HS-5 (cell line): ENCODE results near the gene RNASE2.
"Not testable (repeated sequence)": the region's sequence is repeated elsewhere in the genome, so short reads cannot be mapped to it uniquely, and the experiment has no call there.

Source experiments
- DNase-seq: peaks from one replicate; pipeline ENCODE4 v3.0.0-alpha.2; 2012; ENCODE audit warnings: low read depth

Gene RNASE2

GRCh38 chr14:20982646-20983369, 27.5 kb downstream of the RNASE2 start:
- DNase-seq: no peak

- not testable (repeated sequence) for DNase-seq
Observed at GRCh38 chr14:20985650-20986049, 30.4 kb downstream of the RNASE2 start.

- DNase-seq: peak; percentile 82
Observed at GRCh38 chr14:20986811-20987210, 31.5 kb downstream of the RNASE2 start.

GRCh38 chr14:20988717-20989470, 33.6 kb downstream of the RNASE2 start:
- no peak for DNase-seq

GRCh38 chr14:20989471-20989786, 34.1 kb downstream of the RNASE2 start:
- DNase-seq: no peak

GRCh38 chr14:20989787-20990600, 34.7 kb downstream of the RNASE2 start, which contains the start of gene METTL17:
Gene METTL17 (plus strand): TSS chr14:20989980. CDS start chr14:20990003, 23 bp downstream.
- peak; percentile 89 for DNase-seq

GRCh38 chr14:20996521-20996920, 41.2 kb downstream of the RNASE2 start:
- no peak for DNase-seq

- DNase-seq: no peak
Observed at GRCh38 chr14:20997115-20997514, 41.8 kb downstream of the RNASE2 start.

GRCh38 chr14:20997564-20997963, 42.3 kb downstream of the RNASE2 start:
- DNase-seq: no peak

GRCh38 chr14:20998139-20998538, 42.9 kb downstream of the RNASE2 start:
- no peak for DNase-seq

GRCh38 chr14:20998674-20999366, 43.5 kb downstream of the RNASE2 start, which contains the start of gene SLC39A2:
Gene SLC39A2 (plus strand): TSS chr14:20999293. CDS start chr14:20999447, 154 bp downstream.
- no peak for DNase-seq

GRCh38 chr14:20999591-20999990, 44.3 kb downstream of the RNASE2 start:
- DNase-seq: no peak

- DNase-seq: no peak
Observed at GRCh38 chr14:21001218-21001617, 45.9 kb downstream of the RNASE2 start.

GRCh38 chr14:21003788-21004346, 48.6 kb downstream of the RNASE2 start:
- no peak for DNase-seq
